Stimulated activated memory B cell treated with anti-CD40 and anti-IgM and Interleukin-4, amounts not matched to agents 10 μg/mL and 1 μg/mL and 100 μg/mL, for 72 hours (primary cell): ENCODE data around the gene OR2T27.
A peak's percentile ranks its signal among the peaks of the same experiment; 100 is the strongest.
"Not testable (repeated sequence)": the region's sequence is repeated elsewhere in the genome, so short reads cannot be mapped to it uniquely, and the experiment has no call there.

Experiments used
- ATAC-seq: fragments of 150-1000 bp; cut with Tn5 transposase; 2 replicates; pipeline ENCODE4 v1.10.0; 2021
- H3K27ac Mint-ChIP-seq: one replicate; pipeline ENCODE4 v1.8.0; 2022; ENCODE audit warnings: mild to moderate bottlenecking, mixed read lengths
- H3K27me3 Mint-ChIP-seq: one replicate; pipeline ENCODE4 v1.8.0; 2022; ENCODE audit warnings: mixed read lengths
- H3K36me3 Mint-ChIP-seq: one replicate; pipeline ENCODE4 v1.8.0; 2022; ENCODE audit warnings: mixed read lengths
- H3K4me1 Mint-ChIP-seq: one replicate; pipeline ENCODE4 v1.8.0; 2022; ENCODE audit warnings: mixed read lengths
- H3K4me3 Mint-ChIP-seq: one replicate; pipeline ENCODE4 v1.8.0; 2022; ENCODE audit warnings: mild to moderate bottlenecking, moderate library complexity, mixed read lengths
- H3K9me3 Mint-ChIP-seq: one replicate; pipeline ENCODE4 v1.8.0; 2022; ENCODE audit warnings: mixed read lengths

The OR2T27 gene

DNA sequence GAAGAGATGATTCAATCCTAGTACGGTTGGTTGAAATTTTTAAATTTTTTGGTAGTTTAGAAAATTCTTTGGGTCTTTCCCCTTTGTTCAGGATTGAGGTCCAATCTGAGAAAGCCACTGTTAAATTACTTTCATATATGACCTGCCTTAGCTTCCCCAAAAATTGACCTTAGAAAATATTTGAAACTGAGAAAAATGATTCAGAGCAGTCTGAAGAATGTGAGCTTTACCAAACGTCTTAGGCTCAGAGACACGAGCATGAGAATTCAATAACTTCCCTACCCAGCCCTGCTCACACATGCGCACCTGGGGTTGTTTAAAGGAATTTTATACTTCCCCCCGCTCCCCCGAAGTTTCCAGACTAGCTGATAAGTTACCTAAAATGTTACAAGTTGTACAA is 1.5 kb upstream of the OR2T27 start:
- not testable (repeated sequence) for H3K27ac Mint-ChIP-seq, H3K9me3 Mint-ChIP-seq, H3K4me3 Mint-ChIP-seq, H3K36me3 Mint-ChIP-seq, H3K27me3 Mint-ChIP-seq
- peak; percentile 64 for ATAC-seq
- H3K4me1 Mint-ChIP-seq, result peaks cover 14% of the 10 kb centered on the region

DNA sequence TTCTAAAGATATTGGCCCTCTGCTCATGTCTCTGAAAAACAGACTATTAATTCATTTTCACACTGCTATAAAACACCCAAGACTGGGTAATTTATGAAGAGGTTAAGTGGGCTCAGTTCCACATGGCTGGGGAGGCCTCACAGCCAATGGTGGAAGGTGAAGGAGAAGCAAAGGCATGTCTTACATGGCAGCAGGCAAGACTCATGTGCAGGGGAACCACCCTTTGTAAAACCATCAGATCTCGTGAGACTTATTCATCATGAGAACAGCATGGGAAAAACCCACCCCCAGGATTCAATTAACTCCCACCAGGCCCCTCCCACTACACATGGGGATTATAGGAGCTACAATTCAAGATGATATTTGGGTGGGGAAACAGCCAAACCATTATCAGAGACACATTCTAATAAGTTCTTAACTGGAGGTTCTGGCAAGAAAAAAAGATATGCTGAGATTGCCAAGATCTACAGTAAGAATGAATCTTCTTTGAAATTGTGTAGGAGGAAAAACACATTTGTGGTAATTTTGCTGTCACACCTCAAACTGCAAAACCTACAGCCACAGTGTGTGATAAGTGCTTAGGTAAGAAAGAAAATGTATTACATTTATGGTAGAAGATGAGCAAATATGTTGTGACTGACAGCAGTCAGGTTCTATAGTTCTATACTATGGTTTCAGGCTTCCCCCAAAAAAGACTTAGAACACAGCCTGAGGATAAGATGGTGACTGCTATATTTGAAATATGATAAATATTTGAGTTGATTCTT is 6.4 kb downstream of the OR2T27 start:
- H3K36me3 Mint-ChIP-seq, H3K4me3 Mint-ChIP-seq, ATAC-seq, H3K9me3 Mint-ChIP-seq, H3K27ac Mint-ChIP-seq, H3K27me3 Mint-ChIP-seq, H3K4me1 Mint-ChIP-seq: not testable (repeated sequence)

- H3K27me3 Mint-ChIP-seq, H3K36me3 Mint-ChIP-seq, ATAC-seq, H3K4me1 Mint-ChIP-seq, H3K9me3 Mint-ChIP-seq, H3K4me3 Mint-ChIP-seq: not testable (repeated sequence)
- H3K27ac Mint-ChIP-seq, result peak within 1 kb of the TSS; percentile 58
These were observed 10.2 kb downstream of the OR2T27 start, which contains the start of gene OR2T35 for GRCh38 chr1:248645178-248645577. TSS of gene OR2T35 (minus strand) at chr1:248645278. CDS start at chr1:248639258, 6,020 bp downstream.

GRCh38 chr1:248642971-248643651 is 12.2 kb downstream of the OR2T27 start:
- not testable (repeated sequence) for H3K4me3 Mint-ChIP-seq, H3K36me3 Mint-ChIP-seq, H3K4me1 Mint-ChIP-seq, H3K9me3 Mint-ChIP-seq, H3K27me3 Mint-ChIP-seq, H3K27ac Mint-ChIP-seq
- peak; percentile 96 for ATAC-seq

GRCh38 chr1:248641583-248641982 is 13.7 kb downstream of the OR2T27 start:
- not testable (repeated sequence) for H3K27me3 Mint-ChIP-seq, H3K4me3 Mint-ChIP-seq, H3K9me3 Mint-ChIP-seq, H3K27ac Mint-ChIP-seq, ATAC-seq, H3K4me1 Mint-ChIP-seq, H3K36me3 Mint-ChIP-seq

DNA sequence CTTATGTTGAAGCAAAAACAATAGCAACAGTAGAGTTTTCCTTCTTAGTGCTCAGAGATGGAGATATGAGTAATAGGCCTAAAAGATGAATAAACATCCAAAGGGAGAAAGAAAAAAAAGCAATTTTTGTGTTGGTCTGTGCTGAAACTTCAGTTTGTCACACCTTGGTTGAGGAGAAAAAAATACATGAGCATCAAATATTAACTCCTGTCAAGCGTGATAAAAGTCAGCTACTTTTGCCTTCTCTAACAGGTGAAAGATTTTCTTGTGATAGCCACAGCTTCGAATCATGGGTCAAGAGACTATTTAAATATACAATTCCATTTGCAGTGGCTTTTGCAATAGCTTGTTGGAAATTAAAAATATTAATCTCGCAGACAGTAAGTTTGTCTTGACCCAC is 14.4 kb downstream of the OR2T27 start:
- H3K4me1 Mint-ChIP-seq, H3K27ac Mint-ChIP-seq, H3K27me3 Mint-ChIP-seq, H3K9me3 Mint-ChIP-seq, H3K4me3 Mint-ChIP-seq, H3K36me3 Mint-ChIP-seq: not testable (repeated sequence)
- ATAC-seq, result peak; percentile 42

- not testable (repeated sequence) for H3K36me3 Mint-ChIP-seq, ATAC-seq, H3K4me3 Mint-ChIP-seq, H3K27ac Mint-ChIP-seq, H3K4me1 Mint-ChIP-seq, H3K9me3 Mint-ChIP-seq, H3K27me3 Mint-ChIP-seq
These were observed 15.7 kb downstream of the OR2T27 start for GRCh38 chr1:248639652-248640051.

GRCh38 chr1:248636612-248637011 is 18.7 kb downstream of the OR2T27 start:
- not testable (repeated sequence) for H3K4me1 Mint-ChIP-seq, H3K4me3 Mint-ChIP-seq, H3K9me3 Mint-ChIP-seq, ATAC-seq, H3K27ac Mint-ChIP-seq, H3K27me3 Mint-ChIP-seq, H3K36me3 Mint-ChIP-seq

DNA sequence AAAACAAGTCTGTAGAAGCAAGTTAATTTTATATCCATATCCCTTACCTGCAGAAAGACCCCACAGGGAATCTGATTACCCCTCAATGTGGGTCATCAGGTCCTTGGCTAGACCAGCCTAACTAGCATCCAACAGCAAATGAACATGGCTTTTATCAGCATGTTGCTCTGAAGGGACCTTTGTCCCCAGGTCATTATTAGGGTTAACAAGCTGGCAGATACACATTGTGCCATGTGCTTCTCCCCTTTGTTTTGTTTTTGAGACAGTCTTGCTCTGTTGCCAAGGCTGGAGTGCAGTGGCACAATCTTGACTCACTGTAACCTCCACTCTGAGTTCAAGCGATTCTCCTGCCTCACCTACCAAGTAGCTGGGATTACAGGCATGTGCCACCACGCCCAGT is 20.3 kb downstream of the OR2T27 start, which contains the start of gene OR2T11:
TSS of gene OR2T11 (minus strand) at position 101 of the 400 bp plus-strand sequence. CDS start 7,963 bp downstream, outside the sequence.
- H3K4me1 Mint-ChIP-seq, H3K9me3 Mint-ChIP-seq, H3K27me3 Mint-ChIP-seq, H3K27ac Mint-ChIP-seq, H3K4me3 Mint-ChIP-seq, H3K36me3 Mint-ChIP-seq, ATAC-seq: not testable (repeated sequence)

GRCh38 chr1:248631354-248632008 is 23.8 kb downstream of the OR2T27 start:
- no peaks in the 10 kb centered on the region for H3K9me3 Mint-ChIP-seq
- H3K27ac Mint-ChIP-seq, result no peak overlapping the region
- H3K27me3 Mint-ChIP-seq, result no peaks in the 10 kb centered on the region
- no peak overlapping the region for H3K4me3 Mint-ChIP-seq
- no peak for ATAC-seq
- peaks cover 6% of the 10 kb centered on the region for H3K36me3 Mint-ChIP-seq
- peaks cover 7% of the 10 kb centered on the region for H3K4me1 Mint-ChIP-seq

DNA sequence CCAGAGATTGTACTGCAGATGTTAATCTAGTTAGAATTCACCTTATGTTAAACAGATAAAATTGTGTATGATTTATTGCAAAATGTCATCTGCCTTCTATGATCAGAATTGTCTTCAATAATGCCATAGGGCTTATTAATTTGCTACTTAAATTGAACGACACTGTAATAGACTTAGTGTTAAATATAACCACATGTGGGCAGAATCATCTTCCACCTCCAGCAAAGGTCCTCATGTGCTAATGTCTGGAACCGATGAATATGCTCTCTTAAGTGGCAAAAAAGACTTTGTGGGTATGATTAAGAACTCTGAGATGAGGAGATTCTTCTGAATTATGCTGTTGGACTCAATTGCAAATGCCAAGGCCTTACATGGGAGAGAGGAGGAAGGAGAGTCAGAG is 24.8 kb downstream of the OR2T27 start:
- Mint-ChIP-seq H3K27ac (no peak overlapping the region), H3K4me1 (peaks cover 7% of the 10 kb centered on the region), H3K36me3 (peaks cover 6% of the 10 kb centered on the region), H3K27me3 (no peaks in the 10 kb centered on the region), H3K9me3 (no peaks in the 10 kb centered on the region), H3K4me3 (no peak overlapping the region)
- ATAC-seq, result no peak

GRCh38 chr1:248627971-248628844 is 27.1 kb downstream of the OR2T27 start:
- ATAC-seq, result peak; percentile 74
- no peaks in the 10 kb centered on the region for H3K9me3 Mint-ChIP-seq

GRCh38 chr1:248625971-248626370 is 29.4 kb downstream of the OR2T27 start:
- H3K4me3 Mint-ChIP-seq, result no peak overlapping the region
- no peaks in the 10 kb centered on the region for H3K27me3 Mint-ChIP-seq
- H3K36me3 Mint-ChIP-seq, result peaks cover 6% of the 10 kb centered on the region
- no peaks in the 10 kb centered on the region for H3K9me3 Mint-ChIP-seq
- H3K27ac Mint-ChIP-seq, result no peak overlapping the region
- peaks cover 14% of the 10 kb centered on the region for H3K4me1 Mint-ChIP-seq
- no peak for ATAC-seq

More at GRCh38 chr1:248627971-248628844, 27.1 kb downstream of the OR2T27 start:
- Mint-ChIP-seq H3K36me3 (peaks cover 6% of the 10 kb centered on the region), H3K27me3 (no peaks in the 10 kb centered on the region), H3K27ac (peak overlapping the region; percentile 74), H3K4me3 (peak overlapping the region; percentile 40), H3K4me1 (peaks cover 7% of the 10 kb centered on the region)

DNA sequence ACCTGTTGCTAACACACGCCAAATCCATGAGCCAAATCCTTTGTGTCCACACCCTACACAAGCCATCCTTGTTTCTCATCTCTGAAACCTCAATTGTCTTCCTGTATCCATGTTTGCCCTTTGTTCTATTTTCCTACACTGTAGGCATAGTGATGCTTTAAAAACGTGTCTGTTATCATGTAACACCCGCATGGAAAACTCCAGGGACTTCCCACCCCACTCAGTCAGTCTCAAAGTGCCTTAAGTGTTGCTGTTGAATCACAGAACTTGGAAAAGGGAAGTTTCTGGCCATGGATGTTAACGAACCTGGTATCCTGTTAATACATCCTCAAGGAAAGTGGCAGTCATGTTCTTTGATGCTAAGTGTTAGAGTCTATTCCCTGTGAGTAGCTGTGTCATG is 30.2 kb downstream of the OR2T27 start:
- Mint-ChIP-seq H3K4me1 (peaks cover 14% of the 10 kb centered on the region), H3K27ac (no peak overlapping the region), H3K4me3 (no peak overlapping the region), H3K9me3 (no peaks in the 10 kb centered on the region), H3K36me3 (peaks cover 6% of the 10 kb centered on the region), H3K27me3 (no peaks in the 10 kb centered on the region)
- no peak for ATAC-seq

DNA sequence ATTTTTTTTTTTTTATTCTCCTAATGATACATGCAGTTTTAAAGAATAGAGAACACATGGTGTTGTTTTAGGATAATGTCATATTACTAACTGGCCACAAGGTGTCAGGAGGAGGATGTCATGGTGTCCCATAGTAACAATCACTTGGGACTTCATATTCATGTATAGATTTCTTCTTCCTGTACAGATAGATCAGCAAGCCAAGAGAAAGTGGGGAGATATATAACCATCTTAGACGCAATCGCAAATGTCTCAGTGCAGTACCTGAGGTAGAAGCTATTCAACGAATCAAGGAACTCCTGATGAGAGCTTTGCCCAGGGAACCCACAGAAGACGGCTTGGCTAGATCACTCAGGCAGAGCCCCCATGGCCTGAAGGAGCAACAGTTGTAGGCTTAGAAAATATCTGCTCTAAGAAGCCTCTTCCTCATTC is 32.7 kb downstream of the OR2T27 start:
- H3K4me3 Mint-ChIP-seq, result no peak overlapping the region
- H3K27me3 Mint-ChIP-seq, result no peaks in the 10 kb centered on the region
- peaks cover 21% of the 10 kb centered on the region for H3K4me1 Mint-ChIP-seq
- ATAC-seq, result peak; percentile 86
- peak overlapping the region; percentile 56 for H3K27ac Mint-ChIP-seq
- no peaks in the 10 kb centered on the region for H3K36me3 Mint-ChIP-seq
- H3K9me3 Mint-ChIP-seq, result no peaks in the 10 kb centered on the region
